ENCODE measurements around the gene PPM1G.

DNA sequence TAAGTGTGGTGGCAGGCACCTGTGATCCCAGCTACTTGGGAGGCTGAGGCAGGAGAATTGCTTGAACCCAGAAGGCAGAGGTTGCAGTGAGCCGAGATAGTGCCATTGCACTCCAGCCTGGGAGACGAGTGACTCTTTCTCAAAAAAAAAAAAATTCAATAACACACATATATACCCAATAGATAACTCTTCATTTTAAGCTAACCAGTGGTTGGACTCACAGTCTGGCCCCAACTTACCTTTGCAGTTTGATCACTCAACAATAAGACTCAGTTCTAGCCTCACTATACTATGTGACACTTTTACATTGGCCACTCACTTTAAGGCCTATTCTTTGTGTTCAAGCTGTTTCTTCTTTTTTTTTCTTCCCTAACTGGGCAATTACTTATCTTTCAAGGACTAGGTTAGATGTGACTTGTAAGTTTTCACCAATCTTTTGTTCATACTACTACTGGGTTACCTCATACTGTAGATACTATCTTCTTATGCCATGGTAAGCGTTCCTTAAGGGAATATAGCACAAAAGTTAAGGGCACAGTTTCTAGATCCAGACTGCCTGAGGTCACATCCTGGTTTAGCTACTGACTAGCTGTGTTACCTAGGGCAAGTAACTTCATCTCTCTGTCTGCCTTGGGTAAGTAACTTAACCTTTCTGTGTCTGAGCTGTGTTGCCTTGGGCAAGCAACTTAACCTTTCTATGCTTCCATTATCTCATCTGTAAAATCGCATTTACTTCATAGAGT, 46.5 kb downstream of the PPM1G start:
- TF ChIP-seq, protein P1, sequence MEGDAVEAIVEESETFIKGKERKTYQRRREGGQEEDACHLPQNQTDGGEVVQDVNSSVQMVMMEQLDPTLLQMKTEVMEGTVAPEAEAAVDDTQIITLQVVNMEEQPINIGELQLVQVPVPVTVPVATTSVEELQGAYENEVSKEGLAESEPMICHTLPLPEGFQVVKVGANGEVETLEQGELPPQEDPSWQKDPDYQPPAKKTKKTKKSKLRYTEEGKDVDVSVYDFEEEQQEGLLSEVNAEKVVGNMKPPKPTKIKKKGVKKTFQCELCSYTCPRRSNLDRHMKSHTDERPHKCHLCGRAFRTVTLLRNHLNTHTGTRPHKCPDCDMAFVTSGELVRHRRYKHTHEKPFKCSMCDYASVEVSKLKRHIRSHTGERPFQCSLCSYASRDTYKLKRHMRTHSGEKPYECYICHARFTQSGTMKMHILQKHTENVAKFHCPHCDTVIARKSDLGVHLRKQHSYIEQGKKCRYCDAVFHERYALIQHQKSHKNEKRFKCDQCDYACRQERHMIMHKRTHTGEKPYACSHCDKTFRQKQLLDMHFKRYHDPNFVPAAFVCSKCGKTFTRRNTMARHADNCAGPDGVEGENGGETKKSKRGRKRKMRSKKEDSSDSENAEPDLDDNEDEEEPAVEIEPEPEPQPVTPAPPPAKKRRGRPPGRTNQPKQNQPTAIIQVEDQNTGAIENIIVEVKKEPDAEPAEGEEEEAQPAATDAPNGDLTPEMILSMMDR (IDR thresholded peaks at IDR 0.05; ENCODE audit: insufficient read depth, low read length) = no peak
- TF ChIP-seq POLR2AphosphoS5 (IDR thresholded peaks at IDR 0.05; ENCODE audit: low read depth) = 0 out of 2 replicates have a peak, but pooled peaks have one; percentile 36
